SK-N-SH treated with all-trans-retinoic acid at 6 μM for 48 hours (cell line): ENCODE results near the gene SCGB1C1.

Experiments
- ESRRG ChIP-seq: fragments of 250-450 bp; sonication (Bioruptor Pico); IDR thresholded peaks from 2 replicates; pipeline ENCODE4 v1.6.1; 2021; ENCODE audit warnings: mild to moderate bottlenecking
- SNAI2 ChIP-seq: fragments of 250-450 bp; sonication (Bioruptor Pico); IDR thresholded peaks from 2 replicates; pipeline ENCODE4 v1.5.0; 2020; ENCODE audit warnings: mild to moderate bottlenecking, moderate library complexity

DNA sequence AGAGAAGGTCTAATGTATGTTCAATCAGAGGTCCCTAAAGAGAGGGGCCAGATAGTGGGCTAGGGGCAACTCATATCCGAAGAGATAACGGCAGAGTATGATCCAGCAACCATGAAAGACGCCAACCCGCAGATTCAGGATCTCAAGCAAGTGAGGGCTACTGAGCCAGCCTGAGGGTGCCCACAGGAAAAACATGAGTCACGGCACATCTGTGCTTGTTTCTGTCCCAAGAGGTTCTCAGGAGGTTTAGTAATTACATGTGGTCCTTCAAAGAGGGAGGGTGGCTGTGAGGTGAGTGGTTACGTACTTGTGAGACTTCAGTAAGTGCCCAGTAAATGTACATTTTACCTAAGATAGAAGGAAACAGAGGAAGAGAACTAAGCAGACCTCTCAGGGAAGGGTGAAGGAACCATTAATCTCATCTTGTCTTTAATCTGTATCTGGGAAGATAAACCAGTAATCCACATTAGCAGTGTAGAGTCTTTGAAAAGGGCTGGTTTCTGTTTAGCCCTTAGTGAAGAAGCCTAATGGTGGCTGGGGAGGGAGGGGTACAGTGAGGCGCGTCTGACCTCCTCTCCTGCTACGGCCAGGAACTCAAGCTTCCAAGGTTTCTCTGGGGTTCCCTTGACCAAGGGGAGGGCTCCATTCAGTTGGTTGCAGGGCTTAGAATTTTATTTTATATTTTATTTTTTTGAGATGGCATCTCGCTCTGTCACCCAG, 33.0 kb downstream of the SCGB1C1 start:
- TF ChIP-seq SNAI2 (no peak), ESRRG (CRISPR knock-in tag) (no peak)
